HEK293 (cell line): ENCODE data around the gene FHDC1.

Experiments
- CTCF ChIA-PET: fragments of 350-600 bp; formaldehyde crosslinking; extraction: SDS; loops from one replicate; lab custom pipeline; 2021; ENCODE audit warnings: antibody characterized with exemption; lab: Yijun Ruan, JAX
- POLR2A ChIA-PET: fragments of 300-600 bp; formaldehyde crosslinking; extraction: SDS; loops from one replicate; lab custom pipeline; 2020; ENCODE audit warnings: antibody characterized with exemption, inconsistent platforms; lab: Yijun Ruan, JAX
- H3K27ac ChIP-seq: fragments of 200-500 bp; sonication (Bioruptor generic); 2 replicates; pipeline ENCODE4 v1.5.1; 2014; ENCODE audit warnings: low read depth, low read length, control low read depth, inconsistent platforms; ENCODE audit errors: extremely low read depth
- H3K36me3 ChIP-seq, 2 experiments: fragments of 200-500 bp in 1 of 2; sonication (Bioruptor generic) in 1 of 2; 1 replicate in 1 of 2; 2 replicates in 1 of 2; pipeline ENCODE4 v1.5.1; 2014 to 2017; ENCODE audit warnings: inconsistent platforms in 2 of 2, low read length in 2 of 2; ENCODE audit not compliant: control insufficient read depth in 2 of 2, insufficient read depth in 1 of 2
- H3K4me1 ChIP-seq: fragments of 200-500 bp; sonication (Bioruptor generic); 2 replicates; pipeline ENCODE4 v1.5.1; 2014; ENCODE audit warnings: mild to moderate bottlenecking, low read length, inconsistent platforms; ENCODE audit not compliant: control insufficient read depth, insufficient read depth
- H3K4me3 ChIP-seq: 2 replicates; pipeline ENCODE4 v1.5.1; 2011; ENCODE audit warnings: low read depth, mild to moderate bottlenecking, control low read depth, low read length, moderate library complexity
- H3K9me3 ChIP-seq: fragments of 200-500 bp; sonication (Bioruptor generic); 2 replicates; pipeline ENCODE4 v1.5.1; 2014; ENCODE audit warnings: low read depth, low read length, inconsistent platforms; ENCODE audit not compliant: control insufficient read depth, insufficient read depth
- BCL6B ChIP-seq: fragments of 450-650 bp; formaldehyde crosslinking; IDR thresholded peaks from 2 replicates; pipeline ENCODE4 v1.5.1; 2017; ENCODE audit warnings: missing biosample characterization, missing genetic modification characterization
- EGR2 ChIP-seq: fragments of 450-650 bp; formaldehyde crosslinking; IDR thresholded peaks from 2 replicates; pipeline ENCODE4 v1.5.1; 2016; ENCODE audit warnings: low read depth, missing biosample characterization, missing genetic modification characterization
- KLF1 ChIP-seq: fragments of 450-650 bp; formaldehyde crosslinking; IDR thresholded peaks from 2 replicates; pipeline ENCODE4 v1.5.1; 2016; ENCODE audit warnings: missing biosample characterization, missing genetic modification characterization
- PRDM2 ChIP-seq: fragments of 450-650 bp; formaldehyde crosslinking; IDR thresholded peaks from 2 replicates; pipeline ENCODE4 v1.5.1; 2016; ENCODE audit warnings: missing biosample characterization, missing genetic modification characterization, borderline replicate concordance
- ZEB2 ChIP-seq: fragments of 450-650 bp; formaldehyde crosslinking; IDR thresholded peaks from 2 replicates; pipeline ENCODE4 v1.5.1; 2016; ENCODE audit warnings: missing biosample characterization, missing genetic modification characterization
- ZNF133 ChIP-seq: fragments of 450-650 bp; formaldehyde crosslinking; IDR thresholded peaks from 2 replicates; pipeline ENCODE4 v1.5.1; 2016; ENCODE audit warnings: missing biosample characterization, missing genetic modification characterization
- ZNF202 ChIP-seq: fragments of 450-650 bp; formaldehyde crosslinking; IDR thresholded peaks from 2 replicates; pipeline ENCODE4 v1.5.1; 2016; ENCODE audit warnings: missing biosample characterization, missing genetic modification characterization, borderline replicate concordance
- ZNF23 ChIP-seq: fragments of 450-650 bp; formaldehyde crosslinking; IDR thresholded peaks from 2 replicates; pipeline ENCODE4 v1.5.1; 2016; ENCODE audit warnings: missing biosample characterization, missing genetic modification characterization, borderline replicate concordance
- ZNF239 ChIP-seq: fragments of 450-650 bp; formaldehyde crosslinking; IDR thresholded peaks from 2 replicates; pipeline ENCODE4 v1.5.1; 2016; ENCODE audit warnings: missing biosample characterization, missing genetic modification characterization
- ZNF394 ChIP-seq: fragments of 450-650 bp; formaldehyde crosslinking; IDR thresholded peaks from 2 replicates; pipeline ENCODE4 v1.5.1; 2016; ENCODE audit warnings: missing biosample characterization, missing genetic modification characterization, mild to moderate bottlenecking, moderate library complexity, borderline replicate concordance
- ZNF513 ChIP-seq: fragments of 450-650 bp; IDR thresholded peaks from 2 replicates; pipeline ENCODE4 v1.5.1; 2018; ENCODE audit warnings: missing biosample characterization, missing genetic modification characterization
- ZNF596 ChIP-seq: fragments of 450-650 bp; IDR thresholded peaks from 2 replicates; pipeline ENCODE4 v1.5.0; 2018; ENCODE audit warnings: missing biosample characterization, mild to moderate bottlenecking, missing genetic modification characterization, moderate library complexity
- ZNF621 ChIP-seq: fragments of 450-650 bp; formaldehyde crosslinking; IDR thresholded peaks from 2 replicates; pipeline ENCODE4 v1.5.1; 2017; ENCODE audit warnings: missing biosample characterization, missing genetic modification characterization
- ZNF76 ChIP-seq: fragments of 450-650 bp; formaldehyde crosslinking; IDR thresholded peaks from 2 replicates; pipeline ENCODE4; 2016; ENCODE audit warnings: low read depth, missing biosample characterization, missing genetic modification characterization, borderline replicate concordance
- ZNF791 ChIP-seq: fragments of 450-650 bp; formaldehyde crosslinking; IDR thresholded peaks from 2 replicates; pipeline ENCODE4 v1.5.1; 2016; ENCODE audit warnings: missing biosample characterization, missing genetic modification characterization

FHDC1 gene

GRCh38 chr4:152964335-152964734 is 28.2 kb downstream of the FHDC1 start:
- POLR2A ChIA-PET = no interaction called here

More at GRCh38 chr4:152964335-152964734, 28.2 kb downstream of the FHDC1 start:
- no peak overlapping the region for H3K4me3 ChIP-seq
- CTCF ChIA-PET = no interaction called here
- peaks cover 0 to 4% of the 10 kb centered on the region in 2 experiments; a peak in 1 of 3 replicates for H3K36me3 ChIP-seq
- no peak overlapping the region for H3K27ac ChIP-seq
- H3K4me1 ChIP-seq = no peaks in the 10 kb centered on the region
- TF ChIP-seq ZNF394 (tag by site-specific recombination) = no peak
- TF ChIP-seq ZNF791 = no peak
- TF ChIP-seq ZEB2 (tag by site-specific recombination) = no peak
- no peak for TF ChIP-seq ZNF513
- no peak for TF ChIP-seq ZNF76 (tag by site-specific recombination)
- no peak for TF ChIP-seq KLF1 (tag by site-specific recombination)
- no peak for TF ChIP-seq ZNF621 (tag by site-specific recombination)
- TF ChIP-seq ZNF133 (tag by site-specific recombination) = no peak
- no peak for TF ChIP-seq EGR2
- TF ChIP-seq BCL6B (tag by site-specific recombination) = no peak
- no peak for TF ChIP-seq ZNF239
- no peak for TF ChIP-seq ZNF596 (tag by site-specific recombination)
- no peak for TF ChIP-seq ZNF202 (tag by site-specific recombination)
- TF ChIP-seq ZNF23 (tag by site-specific recombination) = no peak
- no peak for TF ChIP-seq PRDM2
- no peaks in the 10 kb centered on the region for H3K9me3 ChIP-seq
